ENCODE measurements around the gene PDE4D.

GRCh38 chr5:59430066-59430685, 463.4 kb downstream of the PDE4D start:
- no peak for TF ChIP-seq CTCF (IDR thresholded peaks at IDR 0.05)
- TF ChIP-seq POLR2A (IDR thresholded peaks at IDR 0.05) = no peak
- no peak for TF ChIP-seq EP300 (IDR thresholded peaks at IDR 0.05)

Measured in tibial nerve (tissue), 4 donors.